Tibial artery (tissue), 4 donors: ENCODE data around the gene FSTL4.
A peak's percentile ranks its signal among the peaks of the same experiment; 100 is the strongest.

Source experiments
- DNase-seq, 2 donors: peaks; one replicate each; pipeline ENCODE4 v3.0.0-alpha.2; 2019
- H3K27ac ChIP-seq, 2 donors: fragments of 200-600 bp; sonication (generic) in 1 of 2; 1 replicate in 1 of 2; 2 replicates in 1 of 2; pipeline ENCODE4 v1.5.1; 2018 to 2019; ENCODE audit warnings: mild to moderate bottlenecking in 1 of 2
- H3K27me3 ChIP-seq, 2 donors: fragments of 200-600 bp; sonication (generic) in 1 of 2; one replicate each; pipeline versions ENCODE4 v1.5.1 to v1.6.0; 2016 to 2019
- H3K36me3 ChIP-seq, 3 donors: fragments of 200-600 bp; sonication (generic) in 2 of 3; one replicate each; pipeline ENCODE4 v1.5.1; 2016 to 2019; ENCODE audit warnings: mild to moderate bottlenecking in 2 of 3
- H3K4me1 ChIP-seq, 4 donors: fragments of 200-600 bp; sonication (generic) in 2 of 4; 1 replicate in 3 of 4; 2 replicates in 1 of 4; pipeline ENCODE4 v1.5.1; 2016 to 2019
- H3K4me3 ChIP-seq, 2 donors: fragments of 200-600 bp; sonication (generic) in 1 of 2; 1 replicate in 1 of 2; 2 replicates in 1 of 2; pipeline ENCODE4 v1.5.1; 2018 to 2019; ENCODE audit warnings: mild to moderate bottlenecking in 2 of 2
- H3K9me3 ChIP-seq, 3 donors: fragments of 200-600 bp; sonication (generic) in 1 of 3; one replicate each; pipeline ENCODE4 v1.5.1; 2016 to 2019
- CTCF ChIP-seq, 2 experiments: fragments of 200-600 bp in 1 of 2; fragments of 450-650 bp in 1 of 2; IDR thresholded peaks; one replicate each; pipeline ENCODE4 v1.5.1; 2017 to 2019; ENCODE audit warnings: antibody characterized with exemption in 2 of 2, mild to moderate bottlenecking in 1 of 2, moderate library complexity in 1 of 2
- intact Hi-C: fragments of 100-400 bp; cut with DNase I; formaldehyde crosslinking; loops from one replicate; pipeline ENCODE4 v1.15.0; 2023; ENCODE audit warnings: low total_unique reads

The FSTL4 gene

GRCh38 chr5:133356984-133357421 is 255.3 kb downstream of the FSTL4 start:
- DNase-seq = no peak
- no peak overlapping the region for H3K4me3 ChIP-seq
- H3K27me3 ChIP-seq = peaks cover 0 to 12% of the 10 kb centered on the region in 2 donors
- no peak for TF ChIP-seq CTCF (IDR thresholded peaks at IDR 0.05)
- H3K4me1 ChIP-seq = no peaks in the 10 kb centered on the region
- intact Hi-C loops = no loop called here
- H3K36me3 ChIP-seq = no peaks in the 10 kb centered on the region
- H3K27ac ChIP-seq = no peak overlapping the region
- H3K9me3 ChIP-seq = no peaks in the 10 kb centered on the region

GRCh38 chr5:133356396-133356983 is 255.9 kb downstream of the FSTL4 start:
- no peak overlapping the region for H3K27ac ChIP-seq
- TF ChIP-seq CTCF (IDR thresholded peaks at IDR 0.05) = no peak
- H3K4me1 ChIP-seq = no peaks in the 10 kb centered on the region
- DNase-seq = peak in 1 of 2 donors; percentile 56
- intact Hi-C loops = no loop called here
- no peak overlapping the region for H3K4me3 ChIP-seq
- H3K36me3 ChIP-seq = no peaks in the 10 kb centered on the region
- H3K9me3 ChIP-seq = no peaks in the 10 kb centered on the region
- H3K27me3 ChIP-seq = peaks cover 0 to 12% of the 10 kb centered on the region in 2 donors

GRCh38 chr5:133354323-133355185 is 257.8 kb downstream of the FSTL4 start:
- Histone ChIP-seq H3K36me3 (no peaks in the 10 kb centered on the region), H3K4me1 (no peaks in the 10 kb centered on the region), H3K9me3 (no peaks in the 10 kb centered on the region), H3K27ac (no peak overlapping the region), H3K27me3 (peaks cover 0 to 12% of the 10 kb centered on the region in 2 donors), H3K4me3 (no peak overlapping the region)
- no peak for TF ChIP-seq CTCF (IDR thresholded peaks at IDR 0.05)
- DNase-seq = peak in 1 of 2 donors; percentile 35
- intact Hi-C loops = no loop called here

GRCh38 chr5:133353741-133354140 is 258.6 kb downstream of the FSTL4 start:
- intact Hi-C loops = no loop called here
- H3K27ac ChIP-seq = no peak overlapping the region
- TF ChIP-seq CTCF (IDR thresholded peaks at IDR 0.05) = no peak

GRCh38 chr5:133348406-133348805 is 263.9 kb downstream of the FSTL4 start:
- Histone ChIP-seq H3K9me3 (peaks cover 0 to 6% (median 0%) of the 10 kb centered on the region in 3 donors), H3K4me3 (no peak overlapping the region), H3K36me3 (no peaks in the 10 kb centered on the region), H3K4me1 (no peaks in the 10 kb centered on the region), H3K27me3 (peaks cover 0 to 10% of the 10 kb centered on the region in 2 donors), H3K27ac (no peak overlapping the region)
- intact Hi-C loops = no loop called here
- no peak for TF ChIP-seq CTCF (IDR thresholded peaks at IDR 0.05)
- DNase-seq = no peak

More at GRCh38 chr5:133353741-133354140, 258.6 kb downstream of the FSTL4 start:
- Histone ChIP-seq H3K4me3 (no peak overlapping the region), H3K36me3 (no peaks in the 10 kb centered on the region), H3K9me3 (no peaks in the 10 kb centered on the region), H3K27me3 (peaks cover 0 to 12% of the 10 kb centered on the region in 2 donors), H3K4me1 (no peaks in the 10 kb centered on the region)
- DNase-seq = peak in 1 of 2 donors; percentile 15
